ENCODE results near the gene APOBEC3C.

DNA sequence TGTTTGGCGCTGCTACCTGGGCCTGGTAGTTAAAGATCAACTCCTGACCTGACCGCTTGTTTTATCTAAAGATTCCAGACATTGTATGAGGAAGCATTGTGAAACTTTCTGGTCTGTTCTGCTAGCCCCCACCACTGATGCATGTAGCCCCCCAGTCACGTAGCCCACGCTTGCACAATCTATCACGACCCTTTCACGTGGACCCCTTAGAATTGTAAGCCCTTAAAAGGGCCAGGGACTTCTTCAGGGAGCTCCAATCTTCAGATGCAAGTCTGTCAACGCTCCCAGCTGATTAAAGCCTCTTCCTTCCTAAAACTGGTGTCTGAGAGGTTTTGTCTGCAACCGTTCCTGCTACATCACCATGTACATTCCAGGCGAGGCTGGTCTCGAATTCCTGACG lies 41.6 kb downstream of the APOBEC3C start:
- TF ChIP-seq POLR2AphosphoS5 (IDR thresholded peaks at IDR 0.05) (no peak), CTCF (IDR thresholded peaks at IDR 0.05) (no peak), POLR2A (IDR thresholded peaks at IDR 0.05) (no peak), EP300 (IDR thresholded peaks at IDR 0.05) (no peak)
